HepG2 (cell line): ENCODE measurements around the gene SIRT7.

ENCODE experiments used
- ADNP ChIP-seq: sonication (generic); formaldehyde crosslinking; IDR thresholded peaks from 2 replicates; pipeline ENCODE4 v1.4.0; 2020; ENCODE audit warnings: missing genetic modification reagents
- ATF3 ChIP-seq: sonication (generic); formaldehyde crosslinking; IDR thresholded peaks from 2 replicates; pipeline ENCODE4 v1.4.0; 2020; ENCODE audit warnings: missing genetic modification reagents
- CTCF ChIP-seq: sonication (generic); formaldehyde crosslinking; IDR thresholded peaks from 2 replicates; pipeline ENCODE4 v1.5.0; 2020; ENCODE audit warnings: mild to moderate bottlenecking, missing genetic modification reagents, moderate library complexity
- E2F5 ChIP-seq: sonication (generic); formaldehyde crosslinking; conservative IDR thresholded peaks from 2 replicates; pipeline ENCODE4 v1.4.0; 2020; ENCODE audit warnings: missing genetic modification reagents
- FLYWCH1 ChIP-seq: sonication (generic); formaldehyde crosslinking; IDR thresholded peaks from 2 replicates; pipeline ENCODE4 v1.8.1; 2023; ENCODE audit warnings: mild to moderate bottlenecking, missing genetic modification reagents
- KLF15 ChIP-seq: sonication (generic); formaldehyde crosslinking; IDR thresholded peaks from 2 replicates; pipeline ENCODE4 v1.8.1; 2023; ENCODE audit warnings: borderline replicate concordance, mild to moderate bottlenecking, inconsistent platforms, missing genetic modification reagents, mixed read lengths
- MLX ChIP-seq: IDR thresholded peaks from 2 replicates; pipeline ENCODE4 v1.6.1; 2016
- NBN ChIP-seq: fragments of 450-650 bp; conservative IDR thresholded peaks from 2 replicates; pipeline ENCODE4 v1.6.1; 2017
- NFIC ChIP-seq: IDR thresholded peaks from 2 replicates; pipeline ENCODE4 v1.6.1; 2012; ENCODE audit warnings: mild to moderate bottlenecking, low read length, inconsistent platforms
- POLR2AphosphoS5 ChIP-seq: IDR thresholded peaks from 2 replicates; pipeline ENCODE4 v1.6.1; 2012; ENCODE audit warnings: low read depth, low read length
- RBFOX2 ChIP-seq: fragments of 200-400 bp; formaldehyde crosslinking; IDR thresholded peaks from 2 replicates; pipeline ENCODE4 v1.6.1; 2017; ENCODE audit warnings: low read depth, mild to moderate bottlenecking, low read length
- TCF7L2 ChIP-seq: IDR thresholded peaks from 2 replicates; pipeline ENCODE4 v1.6.1; 2011; ENCODE audit warnings: mild to moderate bottlenecking, low read depth, low read length, moderate library complexity
- ZNF282 ChIP-seq: fragments of 450-650 bp; IDR thresholded peaks from 2 replicates; pipeline ENCODE4 v1.6.1; 2018; ENCODE audit not compliant: partially characterized antibody
- TF ChIP-seq, protein P1 (sequence below): sonication (generic); formaldehyde crosslinking; IDR thresholded peaks from 2 replicates; pipeline ENCODE4 v1.5.1; 2020; ENCODE audit warnings: missing genetic modification reagents, mild to moderate bottlenecking, borderline replicate concordance

DNA sequence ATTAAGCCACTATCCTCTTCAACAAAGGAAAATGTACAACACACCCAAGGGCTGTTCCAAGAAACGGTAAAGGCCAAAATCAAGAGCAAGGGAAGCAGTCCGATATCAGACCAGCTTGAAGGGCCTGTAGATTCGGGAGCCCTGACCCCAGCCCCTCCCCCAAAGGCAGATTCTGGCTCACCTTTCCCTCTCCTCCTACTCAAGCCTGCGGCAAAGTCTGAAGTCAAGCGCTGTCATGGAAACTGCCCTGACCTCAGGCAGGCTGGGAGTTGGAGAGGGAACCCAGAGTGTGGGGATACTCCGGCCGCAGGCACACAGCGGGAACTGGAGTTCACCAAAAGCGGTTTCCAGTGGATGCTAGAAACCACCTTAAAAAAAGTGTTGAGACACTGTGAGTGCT lies 28.4 kb downstream of the SIRT7 start:
- no peak for TF ChIP-seq KLF15
- TF ChIP-seq CTCF (CRISPR knock-in tag): no peak
- TF ChIP-seq E2F5 (CRISPR knock-in tag): no peak
- no peak for TF ChIP-seq FLYWCH1
- no peak for TF ChIP-seq NFIC
- TF ChIP-seq ZNF282: no peak
- no peak for TF ChIP-seq RBFOX2
- no peak for TF ChIP-seq TCF7L2
- TF ChIP-seq, protein P1, sequence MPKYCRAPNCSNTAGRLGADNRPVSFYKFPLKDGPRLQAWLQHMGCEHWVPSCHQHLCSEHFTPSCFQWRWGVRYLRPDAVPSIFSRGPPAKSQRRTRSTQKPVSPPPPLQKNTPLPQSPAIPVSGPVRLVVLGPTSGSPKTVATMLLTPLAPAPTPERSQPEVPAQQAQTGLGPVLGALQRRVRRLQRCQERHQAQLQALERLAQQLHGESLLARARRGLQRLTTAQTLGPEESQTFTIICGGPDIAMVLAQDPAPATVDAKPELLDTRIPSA (CRISPR knock-in tag): no peak
- TF ChIP-seq MLX (CRISPR knock-in tag): no peak
- no peak for TF ChIP-seq ADNP (CRISPR knock-in tag)
- no peak for TF ChIP-seq NBN
- no peak for TF ChIP-seq POLR2AphosphoS5
- TF ChIP-seq ATF3: no peak
